ENCODE data around the gene IL1R2.

DNA sequence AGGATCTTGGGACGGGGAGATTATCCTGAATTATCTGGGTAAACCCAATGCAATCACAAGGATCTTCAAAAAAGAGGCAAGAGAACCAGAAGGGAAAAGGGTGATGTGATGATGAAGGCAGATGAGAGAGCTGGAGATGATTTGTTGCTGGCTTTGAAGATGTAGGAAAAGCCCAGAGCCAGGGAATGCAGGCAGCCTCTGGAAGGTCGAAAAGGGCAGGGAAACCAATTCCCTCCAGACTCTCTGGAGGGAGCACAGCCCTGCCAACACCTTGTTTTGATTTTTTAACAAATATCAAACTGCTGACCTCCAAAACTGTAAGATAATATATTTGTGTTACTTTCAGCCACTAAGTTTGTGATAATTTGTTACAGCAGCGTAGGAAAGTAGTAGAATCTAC lies 48.9 kb upstream of the IL1R2 start:
- TF ChIP-seq EZH2 (IDR thresholded peaks at IDR 0.05; ENCODE audit: insufficient read depth, poor library complexity, severe bottlenecking) (no peak), EZH2phosphoT487 (IDR thresholded peaks at IDR 0.05; ENCODE audit: insufficient read depth, low read depth) (no peak)
